Gastrocnemius medialis (tissue), 4 donors: Measurements from ENCODE around the gene SPIRE1.

Experiments
- CTCF ChIP-seq, 5 experiments: fragments of 450-650 bp in 3 of 5; fragments of 200-600 bp in 2 of 5; sonication (generic) in 2 of 5; IDR thresholded peaks in 4 of 5; conservative IDR thresholded peaks in 1 of 5; 1 replicate in 4 of 5; 2 replicates in 1 of 5; pipeline ENCODE4 v1.5.1; 2016 to 2019; ENCODE audit warnings: antibody characterized with exemption in 5 of 5, mild to moderate bottlenecking in 3 of 5, moderate library complexity in 3 of 5
- POLR2A ChIP-seq, 2 donors: fragments of 450-650 bp; IDR thresholded peaks; one replicate each; pipeline ENCODE4 v1.6.1; 2017; ENCODE audit warnings: antibody characterized with exemption in 2 of 2, mild to moderate bottlenecking in 2 of 2, moderate library complexity in 2 of 2

DNA sequence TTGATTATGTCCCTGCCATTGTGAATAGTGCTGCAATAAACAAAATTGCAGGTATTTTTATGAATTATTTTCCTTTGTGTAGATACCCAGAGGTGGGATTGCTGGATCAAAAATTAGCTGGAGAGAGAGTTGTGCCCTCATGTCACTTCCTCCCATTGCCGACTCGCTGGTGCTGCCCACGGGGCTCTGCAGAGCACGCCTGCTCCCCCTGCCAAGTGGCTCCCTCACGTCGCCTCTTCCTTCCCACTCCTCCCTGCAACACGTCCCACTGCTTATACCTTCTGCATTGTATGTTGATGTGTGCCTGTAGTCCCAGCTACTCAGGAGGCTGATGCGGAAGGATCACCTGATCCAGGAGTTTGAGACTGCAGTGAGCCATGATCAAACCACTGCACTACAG is 222.0 kb downstream of the SPIRE1 start:
- no peak for TF ChIP-seq CTCF (IDR thresholded peaks at IDR 0.05 in 4 of 5, conservative IDR thresholded peaks at IDR 0.05 in 1 of 5)
- no peak for TF ChIP-seq POLR2A (IDR thresholded peaks at IDR 0.05)
